ENCODE results near the gene QRSL1. TPM values are rescaled to one million over a fixed set of nuclear protein-coding genes. Genes with fewer than 3 reads are reported as not detected.

Gene QRSL1
- total RNA-seq, 1 experiment from 2014 or later = 61.4 TPM

DNA sequence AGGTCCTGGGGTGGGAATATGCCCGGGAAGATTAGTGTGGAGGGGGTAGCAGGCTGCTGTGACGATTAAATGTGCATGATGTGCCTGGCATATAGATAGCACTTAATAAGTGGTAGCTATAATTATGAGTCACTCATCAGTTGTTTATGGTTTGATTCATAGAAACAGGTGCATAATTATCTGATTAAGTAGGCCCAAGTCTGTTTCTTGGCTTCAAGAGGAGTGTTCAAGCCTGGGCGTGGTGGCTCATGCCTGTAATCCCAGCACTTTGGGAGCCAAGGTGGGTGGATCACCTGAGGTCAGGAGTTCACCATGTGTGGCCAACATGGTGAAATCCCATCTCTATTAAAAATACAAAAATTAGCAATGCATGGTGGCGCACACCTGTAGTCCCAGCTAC is 74.9 kb downstream of the QRSL1 start:
- DNase-seq = no peak
- Histone ChIP-seq H2AFZ (ENCODE audit: low read length) (no peak overlapping the region), H3K36me3 (ENCODE audit: insufficient read depth, low read length) (peaks cover 6% of the 10 kb centered on the region; the same call in 1 of the 2 replicates), H3K9ac (ENCODE audit: low read length) (no peak overlapping the region), H3K4me2 (ENCODE audit: low read depth, low read length, poor library complexity, severe bottlenecking) (peak overlapping the region; percentile 74), H3K27ac (ENCODE audit: low read length) (peak overlapping the region; percentile 99), H3K4me3 (ENCODE audit: low read length) (no peak overlapping the region), H3K4me1 (ENCODE audit: low read length) (peaks cover 55% of the 10 kb centered on the region), H3K9me3 (ENCODE audit: low read length) (peaks cover 16% of the 10 kb centered on the region), H4K20me1 (ENCODE audit: insufficient read depth, low read depth, low read length) (no peaks in the 10 kb centered on the region), H3K79me2 (ENCODE audit: low read length) (no peaks in the 10 kb centered on the region), H3K9me2 (replicated peaks; ENCODE audit: insufficient read depth, low read length) (no peaks in the 10 kb centered on the region), H3K27me3 (ENCODE audit: low read length) (no peaks in the 10 kb centered on the region)

DNA sequence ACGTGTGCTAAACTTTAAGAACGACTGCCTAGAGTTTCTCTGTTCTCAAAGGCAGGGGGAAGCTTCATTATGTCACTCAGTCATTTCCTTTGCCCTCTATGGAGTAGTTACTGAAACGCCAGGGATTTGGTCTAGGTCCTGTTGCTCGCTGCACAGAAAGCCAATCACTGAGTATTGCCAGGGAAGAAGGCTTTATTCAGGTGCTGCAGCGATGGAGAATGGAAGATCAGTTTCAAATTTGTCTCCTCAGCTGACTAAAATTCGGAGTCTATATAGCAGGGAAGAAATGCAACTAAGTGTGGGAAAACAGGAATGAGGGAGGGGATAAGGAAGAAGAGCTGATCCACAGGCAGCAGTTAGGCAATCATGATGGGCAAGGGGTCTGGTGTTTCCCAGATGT is 75.8 kb downstream of the QRSL1 start:
- Histone ChIP-seq H3K27me3 (ENCODE audit: low read length) (no peaks in the 10 kb centered on the region), H3K9me3 (ENCODE audit: low read length) (peaks cover 16% of the 10 kb centered on the region), H3K79me2 (ENCODE audit: low read length) (no peaks in the 10 kb centered on the region), H3K4me1 (ENCODE audit: low read length) (peaks cover 53% of the 10 kb centered on the region), H3K9ac (ENCODE audit: low read length) (no peak overlapping the region), H3K27ac (ENCODE audit: low read length) (no peak overlapping the region), H3K36me3 (ENCODE audit: insufficient read depth, low read length) (peaks cover 6% of the 10 kb centered on the region; the same call in 1 of the 2 replicates), H2AFZ (ENCODE audit: low read length) (no peak overlapping the region), H3K4me2 (ENCODE audit: low read depth, low read length, poor library complexity, severe bottlenecking) (no peak overlapping the region), H4K20me1 (ENCODE audit: insufficient read depth, low read depth, low read length) (no peaks in the 10 kb centered on the region), H3K9me2 (replicated peaks; ENCODE audit: insufficient read depth, low read length) (no peaks in the 10 kb centered on the region), H3K4me3 (ENCODE audit: low read length) (no peak overlapping the region)
- no peak for DNase-seq

DNA sequence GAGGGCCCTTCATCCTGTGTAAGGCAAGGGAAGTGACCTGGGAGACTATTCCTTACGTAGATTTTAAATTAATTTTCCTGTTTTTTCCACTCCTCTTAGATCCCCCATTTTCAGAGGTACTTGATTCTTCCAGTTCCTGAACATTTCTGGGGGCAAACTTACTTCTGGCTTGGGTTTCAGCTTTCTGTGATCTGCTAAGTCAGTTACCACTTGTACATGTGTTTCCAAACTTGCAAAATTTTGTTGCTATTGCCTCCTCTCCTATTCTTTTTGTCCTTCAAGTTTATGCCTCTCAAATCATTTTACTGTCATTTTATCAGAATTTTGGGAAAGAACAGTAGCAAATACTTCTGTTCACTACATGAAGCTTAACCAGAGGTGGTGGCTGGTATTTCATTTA is 81.2 kb downstream of the QRSL1 start:
- no peak for DNase-seq
- H3K9me2 ChIP-seq (replicated peaks; ENCODE audit: insufficient read depth, low read length) = no peaks in the 10 kb centered on the region
- no peaks in the 10 kb centered on the region for H3K27me3 ChIP-seq (ENCODE audit: low read length)
- H3K27ac ChIP-seq (ENCODE audit: low read length) = peak overlapping the region; percentile 99
- no peak overlapping the region for H3K9ac ChIP-seq (ENCODE audit: low read length)
- no peak overlapping the region for H3K4me2 ChIP-seq (ENCODE audit: low read depth, low read length, poor library complexity, severe bottlenecking)
- no peaks in the 10 kb centered on the region for H4K20me1 ChIP-seq (ENCODE audit: insufficient read depth, low read depth, low read length)
- no peaks in the 10 kb centered on the region for H3K79me2 ChIP-seq (ENCODE audit: low read length)
- peaks cover 6% of the 10 kb centered on the region; the same call in 1 of the 2 replicates for H3K36me3 ChIP-seq (ENCODE audit: insufficient read depth, low read length)
- H3K4me3 ChIP-seq (ENCODE audit: low read length) = no peak overlapping the region
- H3K4me1 ChIP-seq (ENCODE audit: low read length) = peaks cover 60% of the 10 kb centered on the region
- peaks cover 7% of the 10 kb centered on the region for H3K9me3 ChIP-seq (ENCODE audit: low read length)
- peak overlapping the region; percentile 91 for H2AFZ ChIP-seq (ENCODE audit: low read length)

DNA sequence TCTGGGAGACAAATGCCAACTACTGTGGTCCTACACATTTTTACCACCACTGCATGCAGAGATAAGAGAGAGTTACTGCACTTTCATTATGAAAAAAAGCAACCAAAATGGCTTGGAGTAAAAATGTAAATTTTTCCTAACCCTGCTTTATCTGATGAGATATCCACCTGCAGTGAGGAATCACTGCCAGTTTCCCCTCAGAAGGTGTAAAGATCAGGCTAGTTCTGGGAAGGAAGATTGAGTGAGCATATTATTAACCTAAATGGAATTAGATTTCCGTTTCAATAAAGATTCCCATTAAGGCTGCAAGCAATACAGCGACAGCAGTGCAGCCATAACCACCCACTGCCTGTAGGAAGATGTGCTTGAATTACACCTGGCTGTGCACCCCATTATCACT is 84.9 kb downstream of the QRSL1 start:
- peaks cover 89% of the 10 kb centered on the region for H3K4me1 ChIP-seq (ENCODE audit: low read length)
- H3K27me3 ChIP-seq (ENCODE audit: low read length) = no peaks in the 10 kb centered on the region
- H3K9ac ChIP-seq (ENCODE audit: low read length) = peak overlapping the region; percentile 80
- no peak for DNase-seq
- peak overlapping the region; percentile 99 for H3K27ac ChIP-seq (ENCODE audit: low read length)
- no peaks in the 10 kb centered on the region for H3K79me2 ChIP-seq (ENCODE audit: low read length)
- no peaks in the 10 kb centered on the region for H3K36me3 ChIP-seq (ENCODE audit: insufficient read depth, low read length)
- no peaks in the 10 kb centered on the region for H4K20me1 ChIP-seq (ENCODE audit: insufficient read depth, low read depth, low read length)
- H3K4me3 ChIP-seq (ENCODE audit: low read length) = no peak overlapping the region
- H3K9me3 ChIP-seq (ENCODE audit: low read length) = no peaks in the 10 kb centered on the region
- peak overlapping the region; percentile 23; the same call in 1 of the 2 replicates for H2AFZ ChIP-seq (ENCODE audit: low read length)
- peak overlapping the region; percentile 81 for H3K4me2 ChIP-seq (ENCODE audit: low read depth, low read length, poor library complexity, severe bottlenecking)
- no peaks in the 10 kb centered on the region for H3K9me2 ChIP-seq (replicated peaks; ENCODE audit: insufficient read depth, low read length)

DNA sequence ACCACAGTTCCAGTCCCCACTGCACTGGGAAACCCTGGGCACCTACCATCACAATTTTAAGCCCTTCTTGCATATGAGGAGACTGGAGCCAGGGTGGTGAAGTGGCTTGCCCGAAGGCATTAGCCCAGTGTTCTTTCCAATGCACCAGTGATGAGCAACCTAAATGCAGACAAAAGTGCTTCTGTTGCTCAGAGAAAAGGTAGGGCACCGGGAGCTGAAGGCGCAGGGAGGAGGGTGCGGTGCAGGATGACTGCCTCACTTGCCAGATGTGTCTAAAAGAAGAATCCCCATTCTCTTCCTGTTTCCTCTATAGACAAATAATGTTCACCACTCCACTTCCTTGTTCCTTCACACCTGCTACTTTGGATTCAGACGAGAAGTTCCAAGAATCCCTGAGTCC is 86.5 kb downstream of the QRSL1 start:
- peak overlapping the region; percentile 80 for H3K9ac ChIP-seq (ENCODE audit: low read length)

DNA sequence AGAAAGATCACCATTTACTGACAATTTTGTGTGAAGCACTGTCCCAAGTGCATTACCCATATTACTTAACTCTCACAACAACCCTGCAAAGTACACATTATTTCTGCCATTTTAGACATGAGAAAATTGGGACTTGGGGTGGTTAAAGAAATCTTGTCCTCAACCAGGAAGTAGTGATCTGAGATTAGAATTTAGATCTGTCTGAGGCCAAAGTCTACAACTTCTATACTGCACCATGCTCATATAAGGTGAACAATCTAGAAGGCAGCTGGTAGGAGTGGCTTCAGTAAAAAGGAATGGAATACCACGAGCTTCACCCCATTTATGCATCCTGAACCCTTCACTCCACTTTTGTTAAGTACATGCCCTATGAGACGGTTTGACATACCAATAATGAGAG is 87.6 kb downstream of the QRSL1 start:
- Histone ChIP-seq H3K4me2 (ENCODE audit: low read depth, low read length, poor library complexity, severe bottlenecking) (peak overlapping the region; percentile 81), H3K9ac (ENCODE audit: low read length) (peak overlapping the region; percentile 74), H3K9me2 (replicated peaks; ENCODE audit: insufficient read depth, low read length) (no peaks in the 10 kb centered on the region), H3K36me3 (ENCODE audit: insufficient read depth, low read length) (no peaks in the 10 kb centered on the region), H3K9me3 (ENCODE audit: low read length) (no peaks in the 10 kb centered on the region), H3K4me1 (ENCODE audit: low read length) (peaks cover 71% of the 10 kb centered on the region), H4K20me1 (ENCODE audit: insufficient read depth, low read depth, low read length) (no peaks in the 10 kb centered on the region), H3K27me3 (ENCODE audit: low read length) (no peaks in the 10 kb centered on the region), H3K79me2 (ENCODE audit: low read length) (no peaks in the 10 kb centered on the region), H3K4me3 (ENCODE audit: low read length) (peak overlapping the region; percentile 53), H2AFZ (ENCODE audit: low read length) (no peak overlapping the region), H3K27ac (ENCODE audit: low read length) (peak overlapping the region; percentile 99)
- peak; percentile 71 for DNase-seq

More for the DNA sequence above, 86.5 kb downstream of the QRSL1 start:
- Histone ChIP-seq H4K20me1 (ENCODE audit: insufficient read depth, low read depth, low read length) (no peaks in the 10 kb centered on the region), H2AFZ (ENCODE audit: low read length) (no peak overlapping the region), H3K27me3 (ENCODE audit: low read length) (no peaks in the 10 kb centered on the region), H3K9me2 (replicated peaks; ENCODE audit: insufficient read depth, low read length) (no peaks in the 10 kb centered on the region), H3K36me3 (ENCODE audit: insufficient read depth, low read length) (no peaks in the 10 kb centered on the region), H3K4me2 (ENCODE audit: low read depth, low read length, poor library complexity, severe bottlenecking) (peak overlapping the region; percentile 81), H3K79me2 (ENCODE audit: low read length) (no peaks in the 10 kb centered on the region), H3K9me3 (ENCODE audit: low read length) (no peaks in the 10 kb centered on the region), H3K4me3 (ENCODE audit: low read length) (peak overlapping the region; percentile 57), H3K27ac (ENCODE audit: low read length) (peak overlapping the region; percentile 99), H3K4me1 (ENCODE audit: low read length) (peaks cover 76% of the 10 kb centered on the region)
- peak; percentile 94 for DNase-seq

Small RNAs within 50 kb of the gene (small RNA-seq; reads per million reads assigned to genes)
- gene RNU6-527P = not detected

Other genes starting within 250 kb of the QRSL1 start
- gene RTN4IP1, start 80 bp upstream of the QRSL1 start, total RNA-seq (2014; rRNA removed; shearing (Covaris generic); ENCODE audit: low replicate concordance) = 14.3 and 17.1 TPM in 2 replicates